WTC11 (cell line): Measurements from ENCODE around the gene PEAK1. TPM values are rescaled to one million over a fixed set of nuclear protein-coding genes. Genes with fewer than 3 reads are reported as not detected.

Source experiments
- ATAC-seq: fragments of 200-7000 bp; cut with Tn5 transposase; 2 replicates; pipeline ENCODE4 v1.10.0; 2021; ENCODE audit warnings: mild to moderate bottlenecking, moderate library complexity
- CTCF ChIA-PET: fragments of 300-600 bp; sonication (Branson Sonifier 250); formaldehyde crosslinking; loops from one replicate; lab custom pipeline; 2021; ENCODE audit warnings: antibody characterized with exemption; lab: Charles Lee
- POLR2A ChIA-PET: fragments of 350-600 bp; sonication (Branson Sonifier 250); formaldehyde crosslinking; loops from one replicate; lab custom pipeline; 2021; ENCODE audit warnings: antibody characterized with exemption; lab: Charles Lee
- DNase-seq: peaks from one replicate; pipeline ENCODE4 v3.0.0; 2021; ENCODE audit warnings: low spot score
- H3K27ac Mint-ChIP-seq: 2 replicates; pipeline ENCODE4 v1.8.0; 2021; ENCODE audit warnings: mixed read lengths
- H3K27me3 Mint-ChIP-seq: 2 replicates; pipeline ENCODE4 v1.8.0; 2021; ENCODE audit warnings: low read depth, mild to moderate bottlenecking, moderate library complexity, mixed read lengths
- H3K36me3 Mint-ChIP-seq: 2 replicates; pipeline ENCODE4 v1.8.0; 2021; ENCODE audit warnings: mixed read lengths
- H3K4me1 Mint-ChIP-seq: 2 replicates; pipeline ENCODE4 v1.8.0; 2022; ENCODE audit warnings: mixed read lengths
- H3K4me3 Mint-ChIP-seq: 2 replicates; pipeline ENCODE4 v1.8.0; 2021; ENCODE audit warnings: mild to moderate bottlenecking, moderate library complexity, mixed read lengths
- H3K9me3 Mint-ChIP-seq: 2 replicates; pipeline ENCODE4 v1.8.0; 2021; ENCODE audit warnings: mixed read lengths
- ATF3 ChIP-seq: sonication (generic); formaldehyde crosslinking; conservative IDR thresholded peaks from 2 replicates; pipeline ENCODE4 v1.8.1; 2022; ENCODE audit warnings: mild to moderate bottlenecking, missing genetic modification reagents
- ATF6 ChIP-seq: sonication (generic); formaldehyde crosslinking; IDR thresholded peaks from 2 replicates; pipeline ENCODE4 v1.8.1; 2023; ENCODE audit warnings: mild to moderate bottlenecking, missing genetic modification reagents
- CREB1 ChIP-seq: sonication (generic); formaldehyde crosslinking; IDR thresholded peaks from 2 replicates; pipeline ENCODE4 v1.8.0; 2023; ENCODE audit warnings: mild to moderate bottlenecking, missing genetic modification reagents
- E2F4 ChIP-seq: sonication (generic); formaldehyde crosslinking; IDR thresholded peaks from 2 replicates; pipeline ENCODE4 v1.8.1; 2022; ENCODE audit warnings: low read depth, mild to moderate bottlenecking, moderate library complexity, missing genetic modification reagents, borderline replicate concordance
- IRF1 ChIP-seq: sonication (generic); formaldehyde crosslinking; IDR thresholded peaks from 2 replicates; pipeline ENCODE4 v1.8.0; 2023; ENCODE audit warnings: missing genetic modification reagents
- IRF2 ChIP-seq: sonication (generic); formaldehyde crosslinking; IDR thresholded peaks from 2 replicates; pipeline ENCODE4 v1.8.0; 2022; ENCODE audit warnings: low read depth, missing genetic modification reagents, borderline replicate concordance
- JAZF1 ChIP-seq: fragments of 250-450 bp; sonication (Bioruptor Pico); IDR thresholded peaks from 2 replicates; pipeline ENCODE4 v1.9.0; 2021; ENCODE audit warnings: moderate library complexity, mild to moderate bottlenecking, inconsistent platforms
- MYBL2 ChIP-seq: sonication (generic); formaldehyde crosslinking; IDR thresholded peaks from 2 replicates; pipeline ENCODE4 v1.8.1; 2023; ENCODE audit warnings: mild to moderate bottlenecking, moderate library complexity, missing genetic modification reagents
- NFATC4 ChIP-seq: fragments of 250-450 bp; sonication (Bioruptor Pico); IDR thresholded peaks from 2 replicates; pipeline ENCODE4 v1.9.0; 2021; ENCODE audit warnings: mild to moderate bottlenecking
- RELA ChIP-seq: sonication (generic); formaldehyde crosslinking; IDR thresholded peaks from 2 replicates; pipeline ENCODE4 v1.8.1; 2022; ENCODE audit warnings: missing genetic modification reagents, mild to moderate bottlenecking, borderline replicate concordance
- TCF7 ChIP-seq: sonication (generic); formaldehyde crosslinking; IDR thresholded peaks from 2 replicates; pipeline ENCODE4 v1.8.0; 2022; ENCODE audit warnings: mild to moderate bottlenecking, low read depth, missing genetic modification reagents, moderate library complexity
- TEAD1 ChIP-seq: sonication (generic); formaldehyde crosslinking; IDR thresholded peaks from 2 replicates; pipeline ENCODE4 v1.8.0; 2022; ENCODE audit warnings: mild to moderate bottlenecking, missing genetic modification reagents
- USF2 ChIP-seq: sonication (generic); formaldehyde crosslinking; IDR thresholded peaks from 2 replicates; pipeline ENCODE4 v1.8.1; 2023; ENCODE audit warnings: mild to moderate bottlenecking, missing genetic modification reagents, moderate library complexity
- ZNF219 ChIP-seq: sonication (generic); formaldehyde crosslinking; IDR thresholded peaks from 2 replicates; pipeline ENCODE4 v1.8.0; 2023; ENCODE audit warnings: missing genetic modification reagents, mild to moderate bottlenecking, borderline replicate concordance
- ZNF232 ChIP-seq: sonication (generic); formaldehyde crosslinking; IDR thresholded peaks from 2 replicates; pipeline ENCODE4 v1.8.0; 2022; ENCODE audit warnings: mild to moderate bottlenecking, missing genetic modification reagents
- ZNF317 ChIP-seq: sonication (generic); formaldehyde crosslinking; IDR thresholded peaks from 2 replicates; pipeline ENCODE4 v1.8.1; 2023; ENCODE audit warnings: low read depth, mild to moderate bottlenecking, moderate library complexity, missing genetic modification reagents, borderline replicate concordance
- ZNF396 ChIP-seq: fragments of 250-450 bp; sonication (Bioruptor Pico); IDR thresholded peaks from 2 replicates; pipeline ENCODE4 v1.8.0; 2021; ENCODE audit warnings: mild to moderate bottlenecking, moderate library complexity, borderline replicate concordance
- ZNF416 ChIP-seq: fragments of 250-450 bp; sonication (Bioruptor Pico); IDR thresholded peaks from 2 replicates; pipeline ENCODE4 v1.9.0; 2021; ENCODE audit warnings: mild to moderate bottlenecking, inconsistent platforms
- ZNF512 ChIP-seq: sonication (generic); formaldehyde crosslinking; IDR thresholded peaks from 2 replicates; pipeline ENCODE4 v1.8.1; 2022; ENCODE audit warnings: missing genetic modification reagents, borderline replicate concordance
- total RNA-seq: library from RNA; stranded (reverse); gene quantifications from 3 replicates; pipeline ENCODE4 v1.2.3, GENCODE V29; 2021

Gene PEAK1
- total RNA-seq, 1 experiment from 2014 or later: 49.0 TPM

GRCh38 chr15:77311618-77312398 is 108.1 kb downstream of the PEAK1 start (continued):
- TF ChIP-seq IRF2 (CRISPR knock-in tag) (no peak), ATF6 (CRISPR knock-in tag) (no peak), ZNF416 (CRISPR knock-in tag) (no peak), E2F4 (CRISPR knock-in tag) (no peak), TEAD1 (CRISPR knock-in tag) (no peak), JAZF1 (no peak), ZNF512 (CRISPR knock-in tag) (no peak), ZNF396 (CRISPR knock-in tag) (no peak), CREB1 (CRISPR knock-in tag) (no peak), IRF1 (CRISPR knock-in tag) (no peak)

- H3K27ac Mint-ChIP-seq: no peak overlapping the region
- POLR2A ChIA-PET: no interaction called here
- ATAC-seq: no peak
- H3K9me3 Mint-ChIP-seq: no peaks in the 10 kb centered on the region
- H3K4me1 Mint-ChIP-seq: peaks cover 41% of the 10 kb centered on the region
- H3K27me3 Mint-ChIP-seq: no peaks in the 10 kb centered on the region
- TF ChIP-seq RELA: no peak
- no peak for TF ChIP-seq NFATC4 (CRISPR knock-in tag)
- no peak for TF ChIP-seq ZNF219 (CRISPR knock-in tag)
- no peak for TF ChIP-seq E2F4 (CRISPR knock-in tag)
- no peak for TF ChIP-seq ZNF512 (CRISPR knock-in tag)
- no peak for TF ChIP-seq MYBL2 (CRISPR knock-in tag)
- no peak for TF ChIP-seq ZNF317 (CRISPR knock-in tag)
- no peak for TF ChIP-seq ZNF232 (CRISPR knock-in tag)
- no peak for TF ChIP-seq USF2 (CRISPR knock-in tag)
- no peak for TF ChIP-seq TCF7 (CRISPR knock-in tag)
- no peak for TF ChIP-seq ATF3 (CRISPR knock-in tag)
- TF ChIP-seq, all 79 proteins: peak for 0
- H3K36me3 Mint-ChIP-seq: no peaks in the 10 kb centered on the region
- no peak for DNase-seq
- no peak overlapping the region for H3K4me3 Mint-ChIP-seq
- CTCF ChIA-PET: interaction anchor here (0.7 to 1.3 kb wide), 3 partner anchors 42 to 233 kb away, joined by 3 to 7 read pairs (median 3); no protein-coding TSS in a partner anchor
Observed at GRCh38 chr15:77311020-77311419, 108.9 kb downstream of the PEAK1 start.
